Stimulated activated CD4-positive, alpha-beta T cell treated with anti-CD3 and anti-CD28 coated beads, Interleukin-1b, Interleukin-23, amount 100 ng/mL, for 4 hours (primary cell): Measurements from ENCODE around the gene PTGES3.
"Not testable (repeated sequence)": the region's sequence is repeated elsewhere in the genome, so short reads cannot be mapped to it uniquely, and the experiment has no call there.

Experiments used
- DNase-seq, 2 donors: peaks; one replicate each; pipeline ENCODE4 v3.0.0-alpha.2; 2020; ENCODE audit warnings: low read depth in 2 of 2

The PTGES3 gene

GRCh38 chr12:56657416-56658379, 30.4 kb downstream of the PTGES3 start:
- no peak for DNase-seq

DNA sequence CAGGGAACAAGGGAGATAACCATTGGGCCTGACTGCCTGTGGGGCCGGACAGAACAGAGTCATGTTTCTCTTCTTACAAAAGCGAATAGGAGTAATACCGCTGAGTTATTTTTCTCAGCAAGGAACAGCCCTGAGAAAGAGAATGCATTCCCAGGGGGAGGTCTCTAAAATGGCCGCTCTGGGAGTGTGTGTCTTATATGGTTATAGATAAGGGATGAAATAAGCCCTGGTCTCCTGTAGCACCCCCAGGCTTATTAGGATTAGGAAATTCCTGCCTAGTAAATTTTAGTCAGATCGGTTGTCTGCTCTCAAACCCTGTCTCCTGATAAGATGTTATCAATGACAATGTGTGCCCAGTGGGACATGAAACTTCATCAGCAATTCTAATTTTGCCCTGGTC, 34.3 kb downstream of the PTGES3 start:
- DNase-seq, result not testable (repeated sequence)

DNA sequence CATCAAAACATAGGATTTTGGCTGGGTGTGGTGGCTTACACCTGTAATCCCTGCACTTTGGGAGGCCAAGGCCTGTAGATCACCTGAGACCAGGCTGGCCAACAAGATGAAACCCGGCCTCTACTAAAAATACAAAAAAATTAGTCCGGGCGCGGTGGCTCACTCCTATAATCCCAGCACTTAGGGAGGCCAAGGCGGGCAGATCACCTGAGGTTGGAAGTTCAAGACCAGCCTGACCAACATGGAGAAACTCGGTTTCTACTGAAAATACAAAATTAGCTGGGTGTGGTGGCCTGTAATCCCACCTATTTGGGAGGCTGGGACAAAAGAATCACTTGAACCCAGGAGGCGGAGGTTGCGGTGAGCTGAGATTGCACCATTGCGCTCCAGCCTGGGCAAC, 40.1 kb downstream of the PTGES3 start:
- not testable (repeated sequence) for DNase-seq

GRCh38 chr12:56645717-56646446, 42.2 kb downstream of the PTGES3 start, which contains the start of gene ATP5F1B:
ATP5F1B (minus strand) TSS chr12:56645984; CDS start chr12:56645963, 21 bp downstream.
- DNase-seq, result peak; percentile 73 to 79

DNA sequence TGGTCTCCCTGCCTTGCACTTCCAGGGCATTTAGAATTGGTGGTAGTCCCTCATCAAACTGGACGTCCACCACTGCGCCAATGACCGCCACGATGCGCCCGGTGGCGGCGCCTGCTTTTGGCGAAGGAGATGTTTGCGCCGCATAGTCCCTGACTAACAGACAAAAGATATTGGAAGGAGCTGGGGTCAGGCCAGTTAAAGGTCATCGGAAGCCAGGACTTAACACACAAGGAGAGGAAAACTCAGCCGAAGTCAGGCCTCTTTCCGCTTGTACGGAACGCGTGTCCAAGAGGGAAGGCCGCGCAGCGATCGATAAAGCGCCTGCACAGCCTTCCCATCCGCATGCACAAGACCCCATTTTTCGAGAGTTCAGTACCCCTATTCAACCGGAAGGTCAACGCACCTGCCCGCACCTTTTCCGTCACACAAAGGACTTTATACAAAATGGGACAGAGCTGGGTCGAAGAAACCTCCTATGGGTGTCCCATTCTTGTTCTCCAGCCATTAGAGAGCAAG, 42.8 kb downstream of the PTGES3 start:
- DNase-seq, result no peak

GRCh38 chr12:56644654-56645053, 43.4 kb downstream of the PTGES3 start:
- no peak for DNase-seq

GRCh38 chr12:56641219-56641618, 46.9 kb downstream of the PTGES3 start:
- DNase-seq, result no peak

DNA sequence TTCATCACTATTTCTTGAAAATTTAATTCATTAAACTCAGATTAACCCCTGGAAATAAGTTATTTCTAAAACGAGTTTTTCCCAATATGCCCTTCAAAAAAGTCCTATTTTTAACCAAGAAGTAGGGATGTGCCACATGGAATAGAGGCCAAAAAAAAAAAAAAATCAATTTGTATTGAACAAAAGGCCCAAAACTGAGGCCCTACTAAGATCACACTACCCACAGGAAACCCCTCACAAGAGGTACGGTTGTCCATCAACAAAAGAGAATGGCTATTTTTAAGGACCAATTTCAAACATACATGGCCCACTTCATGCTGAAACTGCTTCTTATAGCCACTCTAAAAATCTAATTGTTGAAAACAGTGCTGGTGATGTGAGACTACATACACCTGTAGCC, 50.5 kb downstream of the PTGES3 start:
- DNase-seq, result no peak

DNA sequence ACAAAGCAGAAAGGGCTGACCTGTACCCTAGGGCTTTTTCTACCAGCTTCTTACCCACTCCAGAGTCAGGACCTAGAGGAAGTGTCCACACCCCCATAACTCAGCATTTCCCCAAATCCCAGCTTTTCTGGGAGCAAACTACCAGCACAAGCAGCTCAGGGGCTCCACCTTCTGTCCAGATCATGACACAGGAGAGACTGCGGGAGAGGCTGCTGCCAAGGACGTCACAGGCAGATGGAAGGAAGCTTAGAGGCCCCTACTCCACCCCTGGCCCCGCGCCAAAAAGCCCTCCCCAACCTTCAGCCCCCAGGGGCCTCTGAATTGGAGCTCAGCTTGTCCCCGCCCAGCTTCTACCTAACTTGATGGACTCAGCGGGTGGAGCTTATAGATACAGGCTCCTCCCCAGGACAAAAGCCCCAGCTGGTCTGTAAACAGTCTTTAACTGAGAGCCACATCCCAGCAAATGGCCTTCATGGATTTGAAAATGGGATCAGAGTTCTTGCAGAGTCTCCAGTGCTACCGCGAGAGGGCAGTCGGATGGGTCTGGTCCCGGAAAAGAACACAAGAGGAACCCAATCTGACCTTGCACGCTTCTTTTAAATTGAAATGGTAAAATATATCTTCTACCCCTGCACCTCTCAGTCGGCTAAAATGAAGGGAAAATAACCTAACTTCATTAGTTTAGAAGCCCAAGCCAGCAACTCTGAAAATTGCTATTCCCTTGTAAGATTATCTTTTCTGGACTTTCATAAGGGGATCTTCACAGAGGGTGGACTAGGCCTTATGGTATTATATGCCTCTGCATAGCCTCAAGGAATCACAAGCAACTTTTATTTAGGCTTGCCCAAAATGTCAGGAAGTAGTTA, 51.2 kb downstream of the PTGES3 start:
- DNase-seq, result peak; percentile 65 to 80

DNA sequence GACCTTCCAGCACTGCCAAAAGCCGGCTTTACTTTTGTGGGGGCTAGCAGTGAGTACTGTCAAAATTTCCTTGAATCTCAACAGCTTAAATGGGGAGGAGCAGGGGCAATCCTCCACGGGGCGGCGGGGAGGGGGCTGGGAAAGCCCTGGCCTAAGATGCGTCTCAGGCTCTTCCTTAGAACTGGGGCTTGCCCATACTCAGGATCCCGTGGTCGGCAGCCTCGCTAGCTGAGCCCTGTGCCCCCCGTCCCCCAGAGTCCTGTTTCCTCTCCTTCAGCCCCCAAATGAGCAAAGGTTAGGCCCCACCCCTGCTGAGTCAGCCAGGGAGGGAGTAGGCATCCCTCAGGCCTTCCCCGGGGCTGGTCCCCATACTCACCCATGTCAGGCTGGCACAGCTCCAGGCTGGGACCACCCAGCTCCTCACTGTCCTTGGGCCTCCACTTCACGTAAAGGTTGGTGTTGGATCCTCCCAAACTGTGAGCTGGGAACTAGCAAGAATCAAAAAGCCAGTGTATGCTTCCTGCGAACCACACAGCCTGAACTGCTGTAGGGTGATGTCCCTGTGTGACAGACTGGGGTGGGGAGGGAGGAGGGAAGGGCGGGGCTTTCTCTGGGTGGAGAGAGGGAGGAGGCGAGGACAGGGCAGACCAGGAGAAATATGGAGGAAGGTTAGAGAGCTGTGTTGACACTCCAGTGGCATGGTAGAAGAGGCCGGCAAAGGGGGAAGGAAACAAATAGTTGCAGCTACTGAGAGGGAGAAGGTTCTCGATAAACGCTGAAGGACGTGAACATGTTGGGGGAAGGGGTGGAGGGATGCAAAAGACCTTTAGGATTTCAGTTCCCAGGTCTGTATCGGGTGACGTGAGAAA, 52.0 kb downstream of the PTGES3 start:
- DNase-seq, result peak; percentile 63 to 75

- DNase-seq, result peak in 1 of 2 donors; percentile 58
These were observed 53.0 kb downstream of the PTGES3 start for GRCh38 chr12:56634837-56635791.

DNA sequence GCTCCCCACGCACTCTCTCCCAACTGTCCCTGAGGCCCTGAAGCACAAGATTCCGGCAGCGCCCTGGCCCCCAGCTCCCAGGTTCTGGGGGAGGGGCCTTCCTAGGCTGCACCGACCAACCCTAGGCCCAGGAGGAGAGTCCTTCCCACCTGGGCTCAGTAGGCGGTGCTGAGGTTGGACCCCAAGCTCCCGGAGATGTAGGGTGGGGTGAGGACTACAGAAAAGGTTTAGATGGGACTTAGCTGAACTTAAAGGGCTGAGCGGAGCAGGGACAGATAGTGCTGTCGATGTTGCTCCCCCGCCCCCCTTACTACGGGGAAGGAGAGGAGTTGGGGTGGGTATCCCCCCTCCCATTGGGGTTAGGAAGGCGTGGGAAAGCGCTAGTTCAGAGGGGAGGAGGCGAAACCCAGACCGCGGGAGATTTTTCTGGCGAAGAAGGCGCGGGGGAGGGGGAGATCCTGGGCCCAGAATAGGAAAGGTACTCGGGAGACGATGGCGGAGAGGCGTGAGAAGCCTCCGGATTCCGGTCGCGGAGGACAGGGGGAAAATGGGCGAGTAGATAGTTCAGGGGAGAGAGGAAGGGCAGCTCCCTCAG, 53.7 kb downstream of the PTGES3 start:
- DNase-seq, result no peak

DNA sequence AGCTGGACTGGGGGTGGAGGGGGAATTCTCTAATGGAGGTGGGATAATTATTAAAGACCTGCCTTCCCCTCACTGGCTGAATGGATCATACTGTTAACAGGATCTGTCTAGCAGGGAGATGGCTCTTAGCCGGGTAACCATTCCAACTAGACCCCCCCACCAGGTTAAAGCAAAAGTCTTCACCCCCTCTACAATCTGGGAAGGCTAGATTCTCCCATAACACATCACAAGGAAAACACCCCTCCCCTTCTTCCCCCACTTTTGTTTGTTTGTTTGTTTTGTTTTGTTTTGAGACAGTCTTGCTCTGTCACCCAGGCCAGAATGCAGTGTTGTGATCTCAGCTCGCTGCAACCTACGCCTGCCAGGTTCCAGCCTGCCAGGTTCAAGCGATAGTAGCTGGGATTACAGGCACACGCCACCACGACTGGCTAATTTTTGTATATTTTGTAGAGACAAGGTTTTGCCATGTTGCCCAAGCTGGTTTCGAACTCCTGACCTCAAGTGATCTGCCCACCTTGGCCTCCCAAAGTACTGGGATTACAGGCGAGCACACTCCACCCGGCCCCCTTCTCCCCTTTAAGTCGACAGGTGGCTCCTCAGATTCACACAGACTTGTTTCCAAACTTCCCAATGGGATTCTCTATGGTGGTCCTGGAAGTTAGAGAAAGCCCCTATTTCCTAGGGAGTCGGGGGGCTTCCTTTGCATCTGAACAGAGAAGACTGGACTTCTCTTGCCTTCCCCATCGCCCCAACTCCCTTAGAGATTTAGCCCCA, 54.4 kb downstream of the PTGES3 start:
- no peak for DNase-seq

GRCh38 chr12:56632701-56633467, 55.2 kb downstream of the PTGES3 start:
- no peak for DNase-seq

GRCh38 chr12:56631790-56632700, 56.0 kb downstream of the PTGES3 start:
- peak in 1 of 2 donors; percentile 56 for DNase-seq

- DNase-seq, result peak; percentile 71 to 82
These were observed 57.9 kb downstream of the PTGES3 start, which contains the start of gene BAZ2A for GRCh38 chr12:56630180-56630632. BAZ2A (minus strand) TSS chr12:56630326; CDS start chr12:56617530, 12,796 bp downstream.
